GM19193 (cell line): ENCODE data around the gene EHBP1L1.

Source experiments
- POLR2A ChIP-seq: IDR thresholded peaks from 4 replicates; pipeline ENCODE4 v1.6.1; 2011; ENCODE audit not compliant: insufficient read depth, insufficient read length; ENCODE audit errors: extremely low read depth

The EHBP1L1 gene

DNA sequence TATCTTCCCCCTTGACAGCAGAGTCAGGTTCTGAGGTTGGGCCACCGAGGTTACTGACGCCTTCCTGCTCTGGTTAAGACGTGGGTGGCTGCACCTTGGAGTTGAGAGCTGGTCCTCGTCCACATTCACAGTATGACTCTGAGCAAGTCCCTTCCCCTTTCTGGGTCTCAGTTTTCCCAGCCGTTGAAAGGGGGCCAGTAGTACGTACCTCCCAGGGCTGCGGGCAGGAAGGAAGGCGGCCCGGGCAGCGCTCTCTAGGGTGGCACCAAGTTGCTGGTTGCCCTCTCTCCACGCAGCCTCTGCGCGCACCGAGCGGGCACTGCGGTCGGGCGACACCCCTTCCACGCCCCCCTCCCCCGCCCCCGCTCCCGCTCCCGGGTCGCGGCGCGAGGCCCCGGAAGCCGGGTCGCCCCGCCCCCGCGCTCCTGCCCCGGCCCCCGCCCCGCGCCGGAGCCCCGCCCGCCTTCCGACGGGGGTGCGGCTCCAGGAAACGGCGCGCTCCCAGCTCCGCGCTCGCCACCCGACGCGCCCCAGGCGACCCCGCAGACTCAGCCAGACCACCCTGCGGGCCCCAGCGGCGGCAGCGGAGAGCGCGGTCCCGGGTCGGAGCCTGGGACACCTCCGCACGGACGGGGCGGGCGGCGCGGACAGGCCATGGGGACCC, at the start of gene EHBP1L1:
TSS of gene EHBP1L1 (plus strand) at position 486 of the 664 bp plus-strand sequence. CDS start 250 bp downstream, outside the sequence.
- peak; percentile 69 for TF ChIP-seq POLR2A

GRCh38 chr11:65526744-65527143, 49.1 kb upstream of the EHBP1L1 start:
- TF ChIP-seq POLR2A: no peak

- TF ChIP-seq POLR2A: no peak
Observed at GRCh38 chr11:65528819-65529350, 47.0 kb upstream of the EHBP1L1 start.

DNA sequence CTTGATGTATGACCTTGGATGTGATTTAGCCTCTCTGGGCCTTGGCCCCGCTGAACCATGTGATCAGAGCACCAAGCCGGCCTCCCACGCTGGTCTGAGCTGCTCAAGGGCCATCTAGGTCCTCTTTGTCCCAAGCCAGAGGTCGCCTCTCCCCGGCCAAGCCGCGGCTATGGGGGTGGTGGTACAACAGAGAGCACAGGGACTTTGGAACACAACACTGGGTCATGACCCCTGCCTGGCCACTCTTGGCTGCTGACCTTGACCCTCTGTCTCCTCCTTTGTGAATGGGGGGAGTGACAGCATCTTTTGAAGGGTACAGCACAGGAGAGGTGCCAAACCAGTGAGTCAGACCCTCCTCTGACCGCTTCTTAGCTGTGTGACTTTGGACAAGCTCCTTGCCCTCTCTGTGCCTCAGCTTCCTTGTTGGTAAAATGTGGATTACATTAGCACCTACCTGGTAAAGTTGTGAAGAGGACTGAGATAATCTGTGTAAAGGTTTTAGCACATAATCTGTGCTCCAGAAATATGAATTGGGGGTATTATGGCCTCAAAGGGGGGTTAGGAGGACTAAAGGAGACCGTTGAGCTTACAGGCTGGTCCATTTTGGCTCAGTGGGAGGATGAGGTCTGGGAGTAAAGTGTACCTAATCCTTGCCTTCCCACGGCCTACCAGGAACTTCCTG, 46.2 kb upstream of the EHBP1L1 start:
- TF ChIP-seq POLR2A: no peak

DNA sequence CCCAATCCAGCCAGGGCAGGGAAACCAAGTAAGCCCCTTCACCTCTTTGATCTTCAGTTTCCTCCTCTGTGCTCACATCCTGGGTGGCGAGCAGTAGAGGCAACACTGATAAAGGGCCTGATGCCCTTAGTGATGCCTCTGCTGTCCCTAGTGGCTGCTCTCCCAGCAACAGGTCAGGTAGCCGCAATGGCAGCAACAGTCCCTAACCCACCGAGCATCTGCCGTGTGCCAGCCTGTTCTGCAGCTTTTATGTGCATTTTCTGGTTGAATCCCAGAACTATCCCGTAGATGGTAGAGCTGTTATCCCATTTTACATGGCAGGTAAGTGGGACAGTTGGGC, 45.7 kb upstream of the EHBP1L1 start:
- TF ChIP-seq POLR2A: no peak

DNA sequence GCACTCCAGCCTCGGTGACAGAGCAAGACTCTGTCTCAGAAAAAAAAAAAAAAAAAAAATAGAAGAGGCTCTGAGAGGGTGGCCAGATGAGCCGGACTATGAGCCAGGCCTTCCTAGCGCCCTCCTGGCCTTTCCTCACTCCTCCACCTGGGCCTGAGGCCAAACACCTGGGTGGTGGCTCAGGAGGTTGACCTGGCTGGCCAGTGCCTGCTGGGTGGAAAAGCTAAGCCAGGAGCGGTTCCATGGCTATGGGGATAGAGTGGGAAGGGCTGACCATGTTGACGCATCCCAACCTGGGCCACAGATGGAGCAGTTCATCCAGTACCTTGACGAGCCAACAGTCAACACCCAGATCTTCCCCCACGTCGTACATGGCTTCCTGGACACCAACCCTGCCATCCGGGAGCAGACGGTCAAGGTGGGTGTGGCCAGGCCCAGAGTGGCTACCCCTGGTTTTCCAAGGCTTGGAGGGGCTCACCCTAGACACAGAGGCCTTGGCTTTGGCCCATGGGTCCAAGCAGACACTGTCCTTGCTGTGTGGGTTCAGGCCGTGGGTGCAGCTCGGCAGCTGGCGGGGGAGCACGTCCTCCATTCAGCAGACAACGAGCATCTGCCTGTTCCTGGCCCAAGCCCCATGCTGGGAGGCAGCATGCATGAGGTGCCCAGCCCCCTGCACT, 43.3 kb upstream of the EHBP1L1 start:
- no peak for TF ChIP-seq POLR2A

- no peak for TF ChIP-seq POLR2A
Observed at GRCh38 chr11:65535102-65535501, 40.8 kb upstream of the EHBP1L1 start.

GRCh38 chr11:65536412-65537295, 39.2 kb upstream of the EHBP1L1 start:
- no peak for TF ChIP-seq POLR2A

DNA sequence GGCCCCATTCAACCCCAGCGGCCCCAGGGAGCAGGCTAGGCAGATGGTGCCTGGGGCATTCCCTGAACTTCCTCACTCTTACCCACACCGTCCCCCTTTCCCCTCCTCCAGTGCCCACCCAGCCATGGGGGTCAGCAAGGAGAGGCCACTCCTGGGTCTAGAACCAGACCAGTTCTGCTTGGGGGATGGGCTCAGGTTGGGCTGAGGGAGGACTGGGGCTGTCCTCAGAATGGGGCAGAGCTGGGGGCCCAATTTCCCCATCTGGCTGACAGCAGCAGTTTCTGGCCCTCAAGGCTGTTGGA, 38.6 kb upstream of the EHBP1L1 start:
- no peak for TF ChIP-seq POLR2A

- no peak for TF ChIP-seq POLR2A
Observed at GRCh38 chr11:65537620-65538231, 38.1 kb upstream of the EHBP1L1 start.

DNA sequence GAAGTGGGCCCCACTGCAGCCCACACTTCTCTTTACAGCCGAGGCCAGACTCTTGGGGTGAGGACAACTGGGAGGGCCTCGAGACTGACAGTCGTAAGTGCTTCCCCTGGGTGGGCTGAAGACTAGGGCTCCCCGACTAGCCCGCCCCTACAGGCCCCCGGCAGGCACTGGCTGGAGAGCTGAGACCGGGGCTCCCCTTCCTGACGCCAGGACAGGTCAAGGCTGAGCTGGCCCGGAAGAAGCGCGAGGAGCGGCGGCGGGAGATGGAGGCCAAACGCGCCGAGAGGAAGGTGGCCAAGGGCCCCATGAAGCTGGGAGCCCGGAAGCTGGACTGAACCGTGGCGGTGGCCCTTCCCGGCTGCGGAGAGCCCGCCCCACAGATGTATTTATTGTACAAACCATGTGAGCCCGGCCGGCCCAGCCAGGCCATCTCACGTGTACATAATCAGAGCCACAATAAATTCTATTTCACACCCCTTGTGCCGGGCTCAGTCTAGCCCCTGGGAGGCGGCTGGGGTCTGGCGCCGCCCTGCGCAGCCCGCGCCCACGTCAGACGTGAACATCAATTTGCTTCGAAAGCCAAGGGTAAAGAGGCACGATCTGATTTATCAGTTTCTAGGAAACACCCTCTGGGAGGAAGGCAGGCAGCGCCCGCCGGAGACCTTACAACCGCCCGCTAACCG, 37.5 kb upstream of the EHBP1L1 start:
- no peak for TF ChIP-seq POLR2A

- no peak for TF ChIP-seq POLR2A
Observed at GRCh38 chr11:65538915-65539743, 36.7 kb upstream of the EHBP1L1 start.

GRCh38 chr11:65539744-65540289, 36.0 kb upstream of the EHBP1L1 start:
- no peak for TF ChIP-seq POLR2A

DNA sequence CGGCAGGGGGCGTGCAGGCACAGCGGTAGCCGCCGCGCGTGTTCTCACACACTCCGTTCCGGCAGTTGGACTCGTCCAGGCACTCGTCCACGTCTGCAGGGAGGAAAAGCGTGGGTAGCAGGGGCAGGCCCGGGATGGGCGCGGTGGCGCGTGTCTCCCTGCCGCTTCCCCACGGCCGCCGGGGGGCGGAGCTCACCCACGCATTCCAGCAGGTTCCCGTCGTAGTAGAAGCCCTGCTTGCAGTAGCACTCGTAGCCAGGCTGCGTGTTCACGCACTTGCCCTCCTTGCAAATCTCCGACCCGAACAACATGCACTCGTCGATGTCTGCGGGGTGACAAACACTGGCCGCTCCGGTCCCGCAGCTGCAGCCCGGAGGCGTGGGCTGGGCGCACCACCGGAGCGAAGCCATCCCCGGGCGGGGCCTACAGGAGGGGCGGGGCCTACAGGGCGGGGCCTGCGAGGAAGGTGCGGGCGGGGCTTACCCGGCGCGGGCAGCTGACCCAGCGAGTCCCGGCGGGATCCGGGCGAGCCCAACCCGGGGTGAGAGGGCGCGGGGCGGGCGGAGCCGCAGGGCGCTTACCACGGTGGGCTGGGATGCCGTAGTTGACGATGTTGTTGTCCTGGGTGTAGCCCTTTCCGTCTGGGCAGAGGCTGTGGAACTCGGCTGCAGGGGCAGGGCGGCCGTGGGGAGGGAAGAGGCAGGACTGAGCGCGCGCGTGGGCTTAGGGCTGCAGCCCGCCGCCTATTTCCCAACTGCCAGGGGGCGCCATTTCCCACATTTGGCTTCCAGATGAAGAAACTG, 35.4 kb upstream of the EHBP1L1 start:
- peak; percentile 52 for TF ChIP-seq POLR2A
